Activated CD4-positive, CD25-positive, alpha-beta regulatory T cell (primary cell): ENCODE results near the gene SNX8.

Source experiments
- DNase-seq, 4 experiments: peaks; one replicate each; lab custom pipeline; 2025; lab: John Stamatoyannopoulos, UW

The SNX8 gene

GRCh38 chr7:2260820-2261219 lies 53.4 kb downstream of the SNX8 start:
- DNase-seq, result no peak

GRCh38 chr7:2259480-2259879 lies 54.8 kb downstream of the SNX8 start:
- DNase-seq, result no peak

- DNase-seq, result no peak
Measured at GRCh38 chr7:2258661-2259365, 55.4 kb downstream of the SNX8 start.

- DNase-seq, result no peak
Measured at GRCh38 chr7:2257651-2258050, 56.6 kb downstream of the SNX8 start.

GRCh38 chr7:2257046-2257551 lies 57.1 kb downstream of the SNX8 start:
- DNase-seq, result no peak

- no peak for DNase-seq
Measured at GRCh38 chr7:2256306-2257045, 57.8 kb downstream of the SNX8 start.

- no peak for DNase-seq
Measured at GRCh38 chr7:2255145-2256139, 58.8 kb downstream of the SNX8 start.

- no peak for DNase-seq
Measured at GRCh38 chr7:2254429-2255144, 59.7 kb downstream of the SNX8 start.

GRCh38 chr7:2253525-2254244 lies 60.6 kb downstream of the SNX8 start:
- DNase-seq, result no peak

GRCh38 chr7:2253021-2253420 lies 61.2 kb downstream of the SNX8 start:
- no peak for DNase-seq

- no peak for DNase-seq
Measured at GRCh38 chr7:2251841-2252771, 62.1 kb downstream of the SNX8 start.

- no peak for DNase-seq
Measured at GRCh38 chr7:2251381-2251780, 62.9 kb downstream of the SNX8 start.

GRCh38 chr7:2249744-2250323 lies 64.4 kb downstream of the SNX8 start:
- DNase-seq, result no peak

GRCh38 chr7:2248984-2249694 lies 65.1 kb downstream of the SNX8 start:
- no peak for DNase-seq

GRCh38 chr7:2247141-2247995 lies 66.9 kb downstream of the SNX8 start:
- no peak for DNase-seq

GRCh38 chr7:2245883-2246675 lies 68.2 kb downstream of the SNX8 start:
- DNase-seq, result no peak
